Kidney epithelial cell (primary cell): ENCODE results near the gene TNIP3. TPM values are rescaled to one million over a fixed set of nuclear protein-coding genes. Genes with fewer than 3 reads are reported as not detected.
"Not testable (repeated sequence)": the region's sequence is repeated elsewhere in the genome, so short reads cannot be mapped to it uniquely, and the experiment has no call there.

Experiments
- DNase-seq: peaks from one replicate; pipeline ENCODE4 v3.0.0-alpha.2; 2010; ENCODE audit warnings: low read depth
- H3K27me3 ChIP-seq: 2 replicates; pipeline ENCODE4 v1.6.0; 2011; ENCODE audit warnings: low read length; ENCODE audit not compliant: control insufficient read depth, insufficient read depth
- H3K36me3 ChIP-seq: 2 replicates; pipeline ENCODE4 v1.5.1; 2011; ENCODE audit warnings: low read length; ENCODE audit not compliant: control insufficient read depth, insufficient read depth
- H3K4me3 ChIP-seq: 2 replicates; pipeline ENCODE4 v1.5.1; 2011; ENCODE audit warnings: low read depth, mild to moderate bottlenecking, control low read depth, low read length
- CTCF ChIP-seq: IDR thresholded peaks from 2 replicates; pipeline ENCODE4 v1.5.1; 2011; ENCODE audit warnings: mild to moderate bottlenecking, moderate library complexity, low read length, control low read depth, inconsistent platforms; ENCODE audit not compliant: insufficient read depth, poor library complexity, severe bottlenecking
- total RNA-seq: library from RNA; depleted of rRNA; stranded (reverse); fragments of >200 nt; gene quantifications from 2 replicates; pipeline ENCODE4 v1.2.3, GENCODE V29; 2015

Gene TNIP3
- total RNA-seq, 1 donor from 2014 or later: 1.1 TPM

GRCh38 chr4:121182296-121182695 is 18.2 kb upstream of the TNIP3 start:
- Histone ChIP-seq H3K4me3 (no peak overlapping the region), H3K36me3 (no peaks in the 10 kb centered on the region), H3K27me3 (no peaks in the 10 kb centered on the region)
- TF ChIP-seq CTCF: no peak
- DNase-seq: no peak

- TF ChIP-seq CTCF: no peak
Observed at GRCh38 chr4:121181493-121181892, 17.4 kb upstream of the TNIP3 start.

GRCh38 chr4:121180558-121180957 is 16.4 kb upstream of the TNIP3 start:
- H3K4me3 ChIP-seq: no peak overlapping the region
- no peaks in the 10 kb centered on the region for H3K36me3 ChIP-seq
- no peak for DNase-seq
- no peak for TF ChIP-seq CTCF
- H3K27me3 ChIP-seq: no peaks in the 10 kb centered on the region

More at GRCh38 chr4:121181493-121181892, 17.4 kb upstream of the TNIP3 start:
- Histone ChIP-seq H3K36me3 (no peaks in the 10 kb centered on the region), H3K27me3 (no peaks in the 10 kb centered on the region), H3K4me3 (no peak overlapping the region)
- no peak for DNase-seq

GRCh38 chr4:121177246-121178137 is 13.4 kb upstream of the TNIP3 start:
- Histone ChIP-seq H3K36me3 (no peaks in the 10 kb centered on the region), H3K27me3 (no peaks in the 10 kb centered on the region), H3K4me3 (no peak overlapping the region)
- TF ChIP-seq CTCF: no peak
- no peak for DNase-seq

- Histone ChIP-seq H3K27me3 (no peaks in the 10 kb centered on the region), H3K4me3 (no peak overlapping the region), H3K36me3 (no peaks in the 10 kb centered on the region)
- no peak for TF ChIP-seq CTCF
- DNase-seq: no peak
Observed at GRCh38 chr4:121176082-121176934, 12.2 kb upstream of the TNIP3 start.

GRCh38 chr4:121171477-121171876 is 7.4 kb upstream of the TNIP3 start:
- H3K4me3 ChIP-seq, DNase-seq, H3K36me3 ChIP-seq, H3K27me3 ChIP-seq: not testable (repeated sequence)
